Uterus (tissue), 2 donors: ENCODE measurements around the gene SMC1A.

Experiments used
- POLR2A ChIP-seq, 2 donors: fragments of 450-650 bp; IDR thresholded peaks; one replicate each; pipeline ENCODE4 v1.6.1; 2016; ENCODE audit warnings: antibody characterized with exemption in 2 of 2, mild to moderate bottlenecking in 1 of 2, moderate library complexity in 1 of 2
- TF ChIP-seq, protein P1 (sequence below), 4 experiments: fragments of 200-600 bp in 2 of 4; fragments of 450-650 bp in 2 of 4; sonication (generic) in 2 of 4; IDR thresholded peaks; one replicate each; pipeline ENCODE4 v1.5.1; 2016 to 2019; ENCODE audit warnings: antibody characterized with exemption in 4 of 4, mild to moderate bottlenecking in 2 of 4, moderate library complexity in 1 of 4

DNA sequence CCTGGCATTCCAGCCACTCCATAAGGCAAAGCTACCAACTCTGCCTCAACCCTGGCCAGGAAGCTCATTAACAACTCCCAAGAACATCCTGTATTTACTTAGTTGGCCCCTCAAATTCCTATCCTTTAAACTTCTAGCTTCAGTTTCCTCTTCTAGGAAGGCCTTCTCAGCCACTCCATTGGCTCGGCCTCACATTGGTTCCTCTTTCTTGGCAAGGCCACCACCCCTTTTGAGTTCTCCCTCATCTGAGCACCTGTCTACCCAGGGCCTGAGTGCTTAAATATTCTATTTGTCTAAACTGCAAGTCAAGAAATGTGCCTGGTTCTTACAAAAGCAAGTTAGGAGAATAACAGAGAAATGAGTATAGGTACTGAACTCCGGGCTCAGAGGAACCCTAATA, 10.0 kb downstream of the SMC1A start:
- TF ChIP-seq, protein P1, sequence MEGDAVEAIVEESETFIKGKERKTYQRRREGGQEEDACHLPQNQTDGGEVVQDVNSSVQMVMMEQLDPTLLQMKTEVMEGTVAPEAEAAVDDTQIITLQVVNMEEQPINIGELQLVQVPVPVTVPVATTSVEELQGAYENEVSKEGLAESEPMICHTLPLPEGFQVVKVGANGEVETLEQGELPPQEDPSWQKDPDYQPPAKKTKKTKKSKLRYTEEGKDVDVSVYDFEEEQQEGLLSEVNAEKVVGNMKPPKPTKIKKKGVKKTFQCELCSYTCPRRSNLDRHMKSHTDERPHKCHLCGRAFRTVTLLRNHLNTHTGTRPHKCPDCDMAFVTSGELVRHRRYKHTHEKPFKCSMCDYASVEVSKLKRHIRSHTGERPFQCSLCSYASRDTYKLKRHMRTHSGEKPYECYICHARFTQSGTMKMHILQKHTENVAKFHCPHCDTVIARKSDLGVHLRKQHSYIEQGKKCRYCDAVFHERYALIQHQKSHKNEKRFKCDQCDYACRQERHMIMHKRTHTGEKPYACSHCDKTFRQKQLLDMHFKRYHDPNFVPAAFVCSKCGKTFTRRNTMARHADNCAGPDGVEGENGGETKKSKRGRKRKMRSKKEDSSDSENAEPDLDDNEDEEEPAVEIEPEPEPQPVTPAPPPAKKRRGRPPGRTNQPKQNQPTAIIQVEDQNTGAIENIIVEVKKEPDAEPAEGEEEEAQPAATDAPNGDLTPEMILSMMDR (IDR thresholded peaks at IDR 0.05) = no peak
- TF ChIP-seq POLR2A (IDR thresholded peaks at IDR 0.05) = no peak
